Keratinocyte (primary cell): ENCODE results near the gene PANX2. TPM values are rescaled to one million over a fixed set of nuclear protein-coding genes. Genes with fewer than 3 reads are reported as not detected.

Experiments
- DNase-seq: peaks from one replicate; pipeline ENCODE4 v3.0.0-alpha.2; 2011; ENCODE audit warnings: low read depth, missing footprints, low spot score
- FAIRE-seq: peaks from 2 replicates; lab custom pipeline; 2011; peaks lifted over from hg19 to GRCh38; lab: Jason Lieb, UNC
- H2AFZ ChIP-seq: 2 replicates; pipeline ENCODE4 v1.6.0; 2012; ENCODE audit warnings: low read length, control low read depth, inconsistent platforms; ENCODE audit not compliant: control insufficient read depth
- H3K27ac ChIP-seq: 2 replicates; pipeline ENCODE4 v1.5.1; 2011; ENCODE audit warnings: low read length; ENCODE audit not compliant: control insufficient read depth, insufficient read depth
- H3K27me3 ChIP-seq: 3 replicates; pipeline ENCODE4 v1.6.0; 2011; ENCODE audit warnings: low read length; ENCODE audit not compliant: control insufficient read depth, insufficient read depth; ENCODE audit errors: extremely low read depth
- H3K36me3 ChIP-seq, 2 experiments: 2 replicates in 1 of 2; 3 replicates in 1 of 2; pipeline ENCODE4 v1.5.1; 2011; ENCODE audit warnings: low read length in 2 of 2, mild to moderate bottlenecking in 1 of 2; ENCODE audit not compliant: control insufficient read depth in 2 of 2, insufficient read depth in 2 of 2; ENCODE audit errors: extremely low read depth in 1 of 2
- H3K4me1 ChIP-seq: 3 replicates; pipeline ENCODE4 v1.5.1; 2011; ENCODE audit warnings: low read length; ENCODE audit not compliant: control insufficient read depth, insufficient read depth; ENCODE audit errors: extremely low read depth
- H3K4me2 ChIP-seq: 3 replicates; pipeline ENCODE4 v1.6.0; 2011; ENCODE audit warnings: low read depth, low read length; ENCODE audit not compliant: control insufficient read depth, insufficient read depth; ENCODE audit errors: extremely low read depth
- H3K4me3 ChIP-seq, 3 experiments: fragments of 200-600 bp in 1 of 3; sonication (generic) in 1 of 3; 2 replicates in 2 of 3; 3 replicates in 1 of 3; pipeline ENCODE4 v1.5.1; 2011 to 2016; ENCODE audit warnings: low read length in 3 of 3, mild to moderate bottlenecking in 3 of 3, control low read depth in 2 of 3, inconsistent platforms in 1 of 3, low read depth in 1 of 3, mixed read lengths in 1 of 3, mixed run types in 1 of 3, moderate library complexity in 1 of 3; ENCODE audit not compliant: control insufficient read depth in 2 of 3, insufficient read depth in 2 of 3; ENCODE audit errors: extremely low read depth in 1 of 3
- H3K79me2 ChIP-seq: 2 replicates; pipeline ENCODE4 v1.6.0; 2012; ENCODE audit warnings: low read length; ENCODE audit not compliant: control insufficient read depth, insufficient read depth
- H3K9ac ChIP-seq: 3 replicates; pipeline ENCODE4 v1.6.0; 2011; ENCODE audit warnings: low read length; ENCODE audit not compliant: control insufficient read depth, insufficient read depth; ENCODE audit errors: extremely low read depth
- H3K9me1 ChIP-seq: 3 replicates; pipeline ENCODE4 v1.6.0; 2011; ENCODE audit warnings: low read length; ENCODE audit not compliant: control insufficient read depth, insufficient read depth; ENCODE audit errors: extremely low read depth
- H3K9me3 ChIP-seq: 2 replicates; pipeline ENCODE4 v1.5.1; 2012; ENCODE audit warnings: low read depth, low read length; ENCODE audit not compliant: control insufficient read depth
- H4K20me1 ChIP-seq: 3 replicates; pipeline ENCODE4 v1.6.0; 2011; ENCODE audit warnings: low read length; ENCODE audit not compliant: control insufficient read depth, insufficient read depth; ENCODE audit errors: extremely low read depth
- EZH2 ChIP-seq: IDR thresholded peaks from one replicate; pipeline ENCODE4 v1.6.1; 2012; ENCODE audit warnings: inconsistent platforms, mild to moderate bottlenecking, low read length, moderate library complexity
- dilution Hi-C: fragments of 300-500 bp; cut with MboI; formaldehyde crosslinking; loops from one replicate; pipeline ENCODE4 v1.7.0; 2020; ENCODE audit warnings: low sequenced_read_pairs; ENCODE audit not compliant: extremely low pct_ligation_motif_present
- polyA plus RNA-seq, 5 experiments: library from polyadenylated mRNA; depleted of rRNA in 3 of 5; stranded (reverse) in 3 of 5; stranded (forward) in 1 of 5; unstranded in 1 of 5; fragments of >200 nt; gene quantifications; 1 replicate in 1 of 5; 2 replicates in 3 of 5; 3 replicates in 1 of 5; pipeline versions ENCODE4 v1.2.1 to v1.2.3, GENCODE V29; 2011 to 2012; ENCODE audit warnings: missing spikeins in 2 of 5, low read depth in 1 of 5, low replicate concordance in 1 of 5
- TF ChIP-seq, protein P1 (sequence below), 3 experiments: IDR thresholded peaks in 1 of 3; conservative IDR thresholded peaks in 1 of 3; optimal IDR thresholded peaks in 1 of 3; 2 replicates in 2 of 3; 3 replicates in 1 of 3; pipeline versions ENCODE3 to v1.5.1; 2011; ENCODE audit warnings: low read length in 3 of 3, mild to moderate bottlenecking in 3 of 3, moderate library complexity in 2 of 3, control low read depth in 1 of 3, inconsistent platforms in 1 of 3; ENCODE audit not compliant: insufficient read depth in 2 of 3; ENCODE audit errors: extremely low read depth in 1 of 3

PANX2 gene
- polyA plus RNA-seq, 1 donor (not counting 4 experiments of a cell fraction or from before 2014, with no cell fraction given) = 0.22 TPM

DNA sequence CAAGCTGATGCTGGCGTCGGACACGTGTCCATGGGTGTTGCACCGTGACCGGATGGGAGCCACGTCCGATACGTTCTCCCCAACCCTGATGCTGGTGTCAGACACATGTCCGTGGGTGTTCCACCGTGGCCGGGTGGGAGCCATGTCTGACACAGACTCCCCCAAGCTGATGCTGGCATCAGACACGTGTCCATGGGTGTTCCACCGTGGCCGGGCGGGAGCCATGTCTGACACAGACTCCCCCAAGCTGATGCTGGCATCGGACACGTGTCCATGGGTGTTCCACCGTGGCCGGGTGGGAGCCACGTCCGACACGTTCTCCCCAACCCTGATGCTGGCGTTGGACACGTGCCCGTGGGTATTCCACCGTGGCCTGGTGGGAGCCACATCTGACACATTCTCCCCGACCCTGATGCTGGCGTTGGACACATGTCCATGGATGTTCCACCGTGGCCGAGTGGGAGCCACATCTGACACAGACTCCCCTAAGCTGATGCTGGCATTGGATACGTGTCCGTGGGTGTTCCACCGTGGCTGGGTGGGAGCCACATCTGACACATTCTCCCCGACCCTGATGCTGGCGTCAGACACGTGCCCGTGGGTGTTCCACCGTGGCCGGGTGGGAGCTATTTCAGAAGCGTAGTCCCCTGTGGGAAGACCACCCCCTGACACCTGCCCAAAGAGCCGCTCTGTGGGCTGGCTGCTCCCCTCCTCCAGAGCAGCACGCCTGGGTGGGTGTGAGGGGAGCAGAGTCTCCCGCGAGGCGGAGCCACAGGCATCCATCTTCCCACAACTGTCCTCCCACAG, 50.3 kb downstream of the PANX2 start:
- H3K79me2 ChIP-seq = no peaks in the 10 kb centered on the region
- no peaks in the 10 kb centered on the region for H3K9me3 ChIP-seq
- H3K4me3 ChIP-seq = no peak overlapping the region
- no peaks in the 10 kb centered on the region for H3K27me3 ChIP-seq
- FAIRE-seq (no peak), DNase-seq (no peak)
- H3K4me2 ChIP-seq = no peak overlapping the region
- no peak overlapping the region for H3K27ac ChIP-seq
- H2AFZ ChIP-seq = no peak overlapping the region
- H3K9me1 ChIP-seq = no peaks in the 10 kb centered on the region
- dilution Hi-C loops = no loop called here
- no peak overlapping the region for H3K9ac ChIP-seq
- H4K20me1 ChIP-seq = no peaks in the 10 kb centered on the region
- no peaks in the 10 kb centered on the region for H3K4me1 ChIP-seq
- no peak for TF ChIP-seq EZH2
- TF ChIP-seq, protein P1, sequence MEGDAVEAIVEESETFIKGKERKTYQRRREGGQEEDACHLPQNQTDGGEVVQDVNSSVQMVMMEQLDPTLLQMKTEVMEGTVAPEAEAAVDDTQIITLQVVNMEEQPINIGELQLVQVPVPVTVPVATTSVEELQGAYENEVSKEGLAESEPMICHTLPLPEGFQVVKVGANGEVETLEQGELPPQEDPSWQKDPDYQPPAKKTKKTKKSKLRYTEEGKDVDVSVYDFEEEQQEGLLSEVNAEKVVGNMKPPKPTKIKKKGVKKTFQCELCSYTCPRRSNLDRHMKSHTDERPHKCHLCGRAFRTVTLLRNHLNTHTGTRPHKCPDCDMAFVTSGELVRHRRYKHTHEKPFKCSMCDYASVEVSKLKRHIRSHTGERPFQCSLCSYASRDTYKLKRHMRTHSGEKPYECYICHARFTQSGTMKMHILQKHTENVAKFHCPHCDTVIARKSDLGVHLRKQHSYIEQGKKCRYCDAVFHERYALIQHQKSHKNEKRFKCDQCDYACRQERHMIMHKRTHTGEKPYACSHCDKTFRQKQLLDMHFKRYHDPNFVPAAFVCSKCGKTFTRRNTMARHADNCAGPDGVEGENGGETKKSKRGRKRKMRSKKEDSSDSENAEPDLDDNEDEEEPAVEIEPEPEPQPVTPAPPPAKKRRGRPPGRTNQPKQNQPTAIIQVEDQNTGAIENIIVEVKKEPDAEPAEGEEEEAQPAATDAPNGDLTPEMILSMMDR (optimal IDR thresholded peaks at IDR 0.05 in 1 of 3, IDR thresholded peaks at IDR 0.05 in 1 of 3, conservative IDR thresholded peaks at IDR 0.05 in 1 of 3; ENCODE audit: extremely low read depth in 1 of 3, insufficient read depth in 2 of 3, low read length in 3 of 3) = no peak
- H3K36me3 ChIP-seq = peaks cover 21 to 54% of the 10 kb centered on the region in 2 experiments

DNA sequence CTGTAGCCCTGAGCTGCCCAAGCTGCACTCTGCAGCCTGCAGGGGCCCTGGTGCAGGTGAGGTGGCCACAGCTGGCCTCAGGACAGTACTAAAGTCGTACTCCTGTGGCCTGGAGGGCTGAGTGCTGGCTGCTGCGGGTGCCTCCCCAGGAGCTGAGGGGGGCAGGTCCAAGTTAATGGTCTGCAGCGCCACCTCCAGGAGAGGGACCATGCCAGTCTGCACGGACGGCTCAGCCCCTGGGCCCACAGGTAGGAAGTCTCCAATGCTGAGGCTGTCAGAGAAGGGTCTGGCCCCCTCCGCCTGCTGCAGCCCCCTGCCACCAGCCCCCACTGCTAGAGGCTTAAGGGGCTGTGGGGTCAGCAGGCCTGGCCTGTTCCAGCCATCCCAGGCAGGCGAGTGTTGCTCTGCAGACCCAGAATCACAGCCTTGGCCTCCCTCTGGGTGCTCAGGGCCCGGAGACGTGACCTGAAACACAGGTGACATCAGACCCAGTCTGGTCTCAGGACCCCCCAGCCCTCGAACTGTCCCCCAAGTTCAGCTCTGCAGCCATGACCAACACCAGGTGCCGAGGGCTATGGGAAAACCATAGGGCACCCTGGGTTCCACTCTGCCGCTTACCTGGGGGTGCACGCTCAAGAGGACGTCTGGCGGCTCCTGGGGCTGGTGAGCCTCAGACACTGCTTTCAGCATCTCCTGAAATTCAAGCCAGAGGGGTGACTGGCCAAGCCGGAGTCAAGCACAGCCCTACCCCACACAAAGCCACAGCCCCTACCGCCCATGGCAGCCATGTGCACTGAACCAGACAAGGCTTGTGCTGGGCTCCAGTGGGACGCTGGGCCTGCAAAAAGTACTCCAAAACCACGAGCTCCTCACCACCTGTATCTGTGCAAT, 51.1 kb downstream of the PANX2 start:
- no peaks in the 10 kb centered on the region for H4K20me1 ChIP-seq
- H3K27ac ChIP-seq = no peak overlapping the region
- TF ChIP-seq, protein P1 (optimal IDR thresholded peaks at IDR 0.05 in 1 of 3, IDR thresholded peaks at IDR 0.05 in 1 of 3, conservative IDR thresholded peaks at IDR 0.05 in 1 of 3; ENCODE audit: extremely low read depth in 1 of 3, insufficient read depth in 2 of 3, low read length in 3 of 3) = peak in 2 of 3 experiments; percentile 16 to 31
- TF ChIP-seq EZH2 = no peak
- H3K79me2 ChIP-seq = no peaks in the 10 kb centered on the region
- no peak overlapping the region for H3K4me3 ChIP-seq
- no peak overlapping the region for H3K4me2 ChIP-seq
- no peaks in the 10 kb centered on the region for H3K27me3 ChIP-seq
- FAIRE-seq = no peak
- H3K36me3 ChIP-seq = peaks cover 21 to 53% of the 10 kb centered on the region in 2 experiments
- H3K9me3 ChIP-seq = no peaks in the 10 kb centered on the region
- no peaks in the 10 kb centered on the region for H3K4me1 ChIP-seq
- DNase-seq = no peak
- no peak overlapping the region for H2AFZ ChIP-seq
- no peaks in the 10 kb centered on the region for H3K9me1 ChIP-seq
- no peak overlapping the region for H3K9ac ChIP-seq
- dilution Hi-C loops = no loop called here
